ENCODE data around the gene SCART1. TPM values are rescaled to one million over a fixed set of nuclear protein-coding genes. Genes with fewer than 3 reads are reported as not detected.

Gene SCART1
- total and polyA plus RNA-seq, 10 of the 15 experiments (the other 5 are each of a cell fraction or from before 2014, with no cell fraction given): 0.05 to 22.0 (median 0.58) TPM

- TF ChIP-seq, protein P1, sequence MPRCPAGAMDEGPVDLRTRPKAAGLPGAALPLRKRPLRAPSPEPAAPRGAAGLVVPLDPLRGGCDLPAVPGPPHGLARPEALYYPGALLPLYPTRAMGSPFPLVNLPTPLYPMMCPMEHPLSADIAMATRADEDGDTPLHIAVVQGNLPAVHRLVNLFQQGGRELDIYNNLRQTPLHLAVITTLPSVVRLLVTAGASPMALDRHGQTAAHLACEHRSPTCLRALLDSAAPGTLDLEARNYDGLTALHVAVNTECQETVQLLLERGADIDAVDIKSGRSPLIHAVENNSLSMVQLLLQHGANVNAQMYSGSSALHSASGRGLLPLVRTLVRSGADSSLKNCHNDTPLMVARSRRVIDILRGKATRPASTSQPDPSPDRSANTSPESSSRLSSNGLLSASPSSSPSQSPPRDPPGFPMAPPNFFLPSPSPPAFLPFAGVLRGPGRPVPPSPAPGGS (IDR thresholded peaks at IDR 0.05; ENCODE audit: borderline replicate concordance, insufficient read depth, low read depth, low read length, poor library complexity, severe bottlenecking): no peak
Measured at GRCh38 chr10:133511408-133511807, 57.7 kb downstream of the SCART1 start (continued).

DNA sequence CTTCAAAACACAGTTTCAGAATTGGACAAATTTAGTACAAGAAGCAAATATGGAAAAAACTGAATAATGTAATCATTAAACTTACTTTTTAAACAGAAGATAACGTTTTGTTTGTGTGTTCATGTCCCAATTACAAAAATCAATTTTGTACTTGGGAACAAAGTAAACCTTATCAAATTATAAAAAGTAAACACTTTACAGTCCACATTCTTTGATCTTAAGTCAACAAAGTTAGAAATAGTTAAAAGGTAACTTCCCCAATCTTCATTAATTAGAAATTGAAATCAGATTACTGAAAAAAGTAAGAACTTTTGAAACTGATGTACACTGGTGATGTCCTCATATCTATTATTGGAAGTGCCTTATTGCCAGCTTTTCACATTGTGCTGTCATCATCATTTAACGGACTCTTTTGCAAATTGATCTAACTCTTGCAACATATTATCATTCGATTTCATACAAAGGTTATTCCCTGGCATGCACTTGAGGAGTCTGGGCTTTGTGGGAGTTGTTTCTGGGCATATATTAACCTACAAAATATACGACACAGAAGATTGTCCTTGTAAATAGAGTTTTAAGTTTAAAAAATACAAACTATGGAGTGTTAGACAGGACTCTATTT lies 58.3 kb downstream of the SCART1 start:
- FAIRE-seq (no peak), ATAC-seq (no peak), DNase-seq (ENCODE audit: low read depth, low spot score) (no peak)
- Histone ChIP-seq H2AFZ (ENCODE audit: control insufficient read depth, low read depth, low read length) (no peak overlapping the region), H3K9ac (ENCODE audit: control insufficient read depth, insufficient read depth, low read length) (no peak overlapping the region), H3K27ac (ENCODE audit: control insufficient read depth, insufficient read depth) (no peak overlapping the region), H3K27me3 (replicated peaks in 1 of 2; ENCODE audit: control insufficient read depth in 2 of 2, insufficient read depth in 2 of 2, low read length in 1 of 2) (no peaks in the 10 kb centered on the region; a peak in 1 of 4 replicates), H3K4me2 (ENCODE audit: control insufficient read depth, insufficient read depth) (no peak overlapping the region), H3K36me3 (ENCODE audit: control insufficient read depth in 2 of 2, insufficient read depth in 2 of 2, low read length in 1 of 2) (no peaks in the 10 kb centered on the region), H3K4me3 (no peak overlapping the region), H4K20me1 (ENCODE audit: control insufficient read depth, insufficient read depth) (no peaks in the 10 kb centered on the region), H3K79me2 (ENCODE audit: control insufficient read depth, insufficient read depth, low read length) (no peaks in the 10 kb centered on the region), H3K9me3 (replicated peaks; ENCODE audit: control insufficient read depth, insufficient read depth, low read length) (no peaks in the 10 kb centered on the region; the same call in 2 of the 3 replicates), H3K4me1 (ENCODE audit: control insufficient read depth, insufficient read depth, low read length) (no peaks in the 10 kb centered on the region)
- ChIA-PET POLR2A (no interaction called here), CTCF (no interaction called here), RAD21 (ENCODE audit: unreplicated experiment) (no interaction called here), SMC1A (ENCODE audit: uncharacterized antibody, unreplicated experiment) (no interaction called here)
- BruUV-seq (replicated peaks): no TSS peak
- in situ Hi-C loops (cut with MboI): no loop called here
- intact Hi-C loops (cut with micrococcal nuclease; ENCODE audit: unreplicated experiment): no loop called here
- 23% methylated on average over 4 of the region's 4 CpGs for WGBS (ENCODE audit: insufficient coverage, insufficient replicate concordance, low lambda C conversion rate, missing lambda C conversion rate)
- no peak for TF ChIP-seq IRF5 (IDR thresholded peaks at IDR 0.05; ENCODE audit: borderline replicate concordance)
- no peak for TF ChIP-seq BACH1 (IDR thresholded peaks at IDR 0.05; ENCODE audit: borderline replicate concordance)
- TF ChIP-seq TCF3 (IDR thresholded peaks at IDR 0.05; ENCODE audit: borderline replicate concordance, insufficient read depth, low read depth, low read length): no peak
- TF ChIP-seq SREBF1 (IDR thresholded peaks at IDR 0.05; ENCODE audit: low read length): no peak
- TF ChIP-seq SUPT20H (IDR thresholded peaks at IDR 0.05; ENCODE audit: borderline replicate concordance, control insufficient read depth, low read depth, low read length): no peak
- TF ChIP-seq RFX5 (IDR thresholded peaks at IDR 0.05; ENCODE audit: low read depth, low read length): no peak
- no peak for TF ChIP-seq ELK1 (IDR thresholded peaks at IDR 0.05; ENCODE audit: low read depth, low read length)
- TF ChIP-seq ATF7 (IDR thresholded peaks at IDR 0.05; ENCODE audit: low read depth): no peak
- TF ChIP-seq, protein P2, sequence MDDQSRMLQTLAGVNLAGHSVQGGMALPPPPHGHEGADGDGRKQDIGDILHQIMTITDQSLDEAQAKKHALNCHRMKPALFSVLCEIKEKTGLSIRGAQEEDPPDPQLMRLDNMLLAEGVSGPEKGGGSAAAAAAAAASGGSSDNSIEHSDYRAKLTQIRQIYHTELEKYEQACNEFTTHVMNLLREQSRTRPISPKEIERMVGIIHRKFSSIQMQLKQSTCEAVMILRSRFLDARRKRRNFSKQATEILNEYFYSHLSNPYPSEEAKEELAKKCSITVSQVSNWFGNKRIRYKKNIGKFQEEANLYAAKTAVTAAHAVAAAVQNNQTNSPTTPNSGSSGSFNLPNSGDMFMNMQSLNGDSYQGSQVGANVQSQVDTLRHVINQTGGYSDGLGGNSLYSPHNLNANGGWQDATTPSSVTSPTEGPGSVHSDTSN (IDR thresholded peaks at IDR 0.05; ENCODE audit: insufficient replicate concordance, low read depth, low read length): no peak
- TF ChIP-seq NRF1 (conservative IDR thresholded peaks at IDR 0.05; ENCODE audit: low read depth, low read length): no peak
- no peak for TF ChIP-seq USF1 (IDR thresholded peaks at IDR 0.05; ENCODE audit: borderline replicate concordance, extremely low read length, insufficient read depth, low read depth, low read length)
- no peak for TF ChIP-seq HDAC2 (IDR thresholded peaks at IDR 0.05)
- no peak for TF ChIP-seq HDGF (IDR thresholded peaks at IDR 0.05)
- TF ChIP-seq SP1 (IDR thresholded peaks at IDR 0.05; ENCODE audit: low read depth, low read length): no peak
